NCI-H2196 (cell line): ENCODE measurements around the gene ENOX1.

ENCODE experiments used
- DNase-seq: peaks from one replicate; lab custom pipeline; 2025; ENCODE audit not compliant: unreplicated experiment; lab: John Stamatoyannopoulos, UW

The ENOX1 gene

DNA sequence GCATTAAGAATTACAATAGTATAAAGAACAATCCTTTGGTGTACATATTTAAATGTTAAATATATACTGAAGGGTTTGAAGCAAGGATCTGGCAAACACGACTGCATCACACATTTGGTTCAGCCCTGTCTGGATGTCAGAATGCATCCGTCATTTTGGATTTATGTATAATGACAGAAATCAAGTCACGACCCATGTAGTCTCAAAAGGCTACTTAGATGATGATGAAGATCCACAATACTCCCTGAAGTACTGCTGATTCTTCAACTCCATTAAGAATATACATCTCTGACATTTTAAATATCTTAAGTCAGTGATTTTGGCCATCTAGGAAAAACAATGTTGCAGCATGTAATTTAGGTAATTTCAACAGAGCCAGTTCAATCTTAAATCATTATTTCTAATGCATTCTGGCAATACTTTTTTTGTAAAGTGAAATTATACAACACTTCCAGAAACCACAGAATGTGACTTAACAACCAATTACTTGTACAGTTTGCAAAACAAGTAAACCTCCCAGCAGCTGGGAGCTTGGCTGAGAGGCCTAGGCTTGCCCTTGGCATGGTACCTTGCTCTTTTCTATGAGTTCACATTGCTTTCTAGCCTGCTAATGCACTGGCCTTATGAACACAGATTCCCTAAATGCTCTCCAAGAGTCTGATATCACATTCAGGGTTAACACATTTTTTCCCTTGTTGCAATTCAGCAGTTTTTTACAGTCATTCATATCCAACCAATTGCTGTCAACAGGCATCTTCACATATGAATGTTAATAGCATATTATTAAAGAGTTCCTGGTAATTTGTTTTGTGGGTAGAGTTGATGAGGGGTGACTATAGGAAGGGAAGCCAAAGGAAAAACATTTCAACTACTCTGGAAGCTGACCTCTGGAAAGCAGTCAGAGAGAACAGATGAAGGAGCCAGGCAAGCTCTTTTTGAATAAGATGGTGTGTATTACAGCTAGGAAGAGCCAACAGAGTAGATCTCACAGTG lies 175.2 kb downstream of the ENOX1 start:
- no peak for DNase-seq

- no peak for DNase-seq
Observed at GRCh38 chr13:43608400-43609137, 178.2 kb downstream of the ENOX1 start.

DNA sequence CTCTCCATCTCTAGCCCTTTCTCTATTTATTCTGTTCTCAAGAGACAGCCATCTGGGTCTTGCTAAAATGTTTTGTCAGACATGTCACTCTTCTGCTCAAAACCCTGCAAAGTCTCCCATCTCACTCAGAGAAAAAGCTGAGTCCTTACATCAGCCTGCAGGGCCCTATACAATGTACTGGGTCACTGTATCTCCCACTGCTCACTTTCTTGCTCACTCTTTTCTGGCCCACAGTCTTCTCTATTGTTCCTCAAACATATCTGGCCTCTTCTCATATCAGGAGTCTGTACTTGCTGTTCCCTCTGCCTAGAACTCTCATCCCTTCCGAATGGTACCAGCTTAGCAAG lies 189.2 kb downstream of the ENOX1 start:
- DNase-seq, result no peak

GRCh38 chr13:43596924-43597598 lies 189.7 kb downstream of the ENOX1 start:
- DNase-seq, result no peak

DNA sequence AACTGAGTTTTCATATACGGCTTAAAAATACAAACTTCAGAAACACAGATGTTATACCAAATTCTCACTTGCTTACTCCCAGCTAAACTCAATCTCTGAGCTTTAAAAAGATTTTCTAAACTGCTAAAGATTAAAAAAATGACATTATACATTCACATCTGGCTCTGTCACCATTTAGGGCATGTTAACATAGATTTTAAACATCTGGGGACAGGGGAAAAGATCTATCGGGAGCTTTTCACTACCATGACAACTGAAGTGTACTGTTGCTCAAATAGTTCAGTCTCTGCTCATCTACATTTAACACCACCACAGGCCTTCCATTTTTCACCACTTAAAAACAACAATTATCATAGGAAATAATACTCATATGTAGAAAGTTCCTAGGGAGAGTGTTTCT lies 190.8 kb downstream of the ENOX1 start:
- DNase-seq, result no peak

DNA sequence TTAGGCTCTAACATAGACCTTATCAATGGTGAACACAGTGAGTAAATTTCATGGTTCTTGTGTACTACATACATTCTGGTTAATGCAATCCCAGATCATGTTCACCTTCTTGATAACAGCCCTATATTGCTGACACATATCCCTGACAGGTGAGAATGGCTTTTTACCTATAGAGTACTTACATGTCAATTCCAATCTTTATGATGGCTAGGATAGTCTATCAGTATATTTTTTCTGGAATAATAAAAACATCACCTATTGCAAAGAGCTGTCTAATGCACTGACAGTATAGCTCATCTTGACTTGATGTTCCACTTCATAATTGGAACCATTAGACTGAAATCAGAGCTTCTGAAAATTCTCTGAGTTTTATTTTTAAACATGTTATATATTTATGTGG lies 199.4 kb downstream of the ENOX1 start:
- no peak for DNase-seq

- DNase-seq, result no peak
Observed at GRCh38 chr13:43584751-43585150, 202.0 kb downstream of the ENOX1 start.

DNA sequence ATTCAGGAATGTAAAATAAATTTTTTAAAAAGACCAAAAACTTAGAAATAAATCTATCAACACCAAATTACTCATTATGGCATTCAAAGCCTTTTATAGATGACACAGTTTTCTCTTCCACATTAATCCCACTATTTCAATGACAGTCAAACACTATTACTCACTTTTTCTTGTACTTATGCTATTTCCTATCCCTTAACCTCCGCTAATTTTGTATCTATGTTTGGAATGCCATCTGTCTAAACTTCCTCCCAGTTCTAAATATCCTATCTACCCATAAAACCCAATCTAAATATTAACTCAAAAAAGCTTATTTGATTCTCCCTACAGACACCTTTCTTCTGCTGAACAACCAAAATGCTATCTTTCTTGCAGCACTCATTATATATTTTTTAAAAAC lies 203.5 kb downstream of the ENOX1 start:
- no peak for DNase-seq

- no peak for DNase-seq
Observed at GRCh38 chr13:43580280-43580679, 206.5 kb downstream of the ENOX1 start.

DNA sequence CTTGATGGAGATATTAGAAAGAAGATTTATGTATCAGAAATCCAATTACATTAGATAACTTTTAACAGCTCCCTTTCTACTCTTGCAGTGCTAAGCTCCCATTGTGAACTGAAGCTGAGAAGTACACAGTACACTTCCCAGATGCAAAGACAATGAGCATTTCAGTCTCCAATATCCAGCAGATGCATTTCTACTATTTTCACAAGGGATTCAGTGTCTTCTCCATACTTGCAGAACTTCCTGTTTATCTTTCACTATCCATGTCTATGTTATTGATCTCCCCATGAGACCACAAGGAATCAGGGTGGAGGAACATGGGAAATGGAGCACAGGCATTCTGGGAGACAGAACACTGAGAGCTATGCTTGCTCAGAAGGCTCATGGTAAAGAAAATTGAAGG lies 207.5 kb downstream of the ENOX1 start:
- no peak for DNase-seq

GRCh38 chr13:43574605-43575004 lies 212.2 kb downstream of the ENOX1 start:
- no peak for DNase-seq

DNA sequence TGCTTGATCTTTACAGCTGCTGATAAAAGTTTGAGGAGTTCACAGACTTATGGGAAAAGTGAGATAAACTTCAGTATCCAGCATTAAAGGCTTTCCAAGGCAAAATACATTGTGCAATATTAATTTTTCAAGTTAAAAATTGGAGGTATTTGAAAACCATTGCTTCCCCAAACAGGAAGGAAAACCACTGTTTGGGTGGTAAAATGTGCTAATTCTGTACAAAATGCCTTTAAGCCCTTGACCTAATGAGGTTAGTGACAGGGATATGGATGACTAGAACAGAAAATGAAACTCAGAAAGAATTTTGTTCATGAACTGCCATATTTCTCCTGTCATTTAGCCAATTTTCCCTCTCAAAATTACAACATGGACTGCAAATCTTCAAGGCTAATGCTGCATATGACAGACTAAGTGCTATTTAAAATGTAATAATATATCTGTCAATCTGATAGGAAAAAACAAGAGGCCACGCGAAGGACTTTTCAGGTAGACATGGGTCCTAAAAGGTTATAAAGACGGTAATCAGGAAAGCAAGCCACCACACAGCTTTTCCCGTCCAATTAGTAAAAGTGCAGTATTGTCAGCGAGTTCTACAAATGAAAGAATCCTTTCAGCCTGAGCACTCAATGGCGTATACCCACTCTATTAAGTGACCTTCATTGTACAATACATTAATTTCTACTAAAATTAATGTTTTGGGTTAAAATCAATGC lies 212.8 kb downstream of the ENOX1 start:
- no peak for DNase-seq

- no peak for DNase-seq
Observed at GRCh38 chr13:43573361-43573740, 213.4 kb downstream of the ENOX1 start.

GRCh38 chr13:43572656-43573360 lies 214.0 kb downstream of the ENOX1 start:
- DNase-seq, result no peak

- no peak for DNase-seq
Observed at GRCh38 chr13:43569658-43570057, 217.1 kb downstream of the ENOX1 start.

- DNase-seq, result no peak
Observed at GRCh38 chr13:43567608-43568007, 219.2 kb downstream of the ENOX1 start.

GRCh38 chr13:43564952-43565351 lies 221.8 kb downstream of the ENOX1 start:
- DNase-seq, result no peak

DNA sequence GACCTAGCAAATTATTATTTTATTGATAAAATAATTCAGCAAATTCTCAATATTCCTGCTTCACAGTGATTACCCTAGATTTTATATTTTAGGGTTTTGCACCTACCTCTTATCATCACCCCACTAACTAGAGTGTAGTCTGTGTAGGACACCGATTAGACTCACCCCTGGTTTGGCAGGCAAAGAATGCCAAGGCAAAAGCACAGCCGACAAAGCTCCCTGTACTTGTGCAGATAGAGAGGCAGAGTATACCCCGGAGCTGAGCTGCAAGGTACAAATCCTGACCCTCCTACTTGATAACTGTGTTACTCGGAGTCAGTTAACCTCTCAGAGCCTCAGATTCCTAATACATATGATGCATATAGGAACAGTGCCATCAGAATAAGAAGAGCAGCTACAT lies 225.7 kb downstream of the ENOX1 start:
- DNase-seq, result no peak

DNA sequence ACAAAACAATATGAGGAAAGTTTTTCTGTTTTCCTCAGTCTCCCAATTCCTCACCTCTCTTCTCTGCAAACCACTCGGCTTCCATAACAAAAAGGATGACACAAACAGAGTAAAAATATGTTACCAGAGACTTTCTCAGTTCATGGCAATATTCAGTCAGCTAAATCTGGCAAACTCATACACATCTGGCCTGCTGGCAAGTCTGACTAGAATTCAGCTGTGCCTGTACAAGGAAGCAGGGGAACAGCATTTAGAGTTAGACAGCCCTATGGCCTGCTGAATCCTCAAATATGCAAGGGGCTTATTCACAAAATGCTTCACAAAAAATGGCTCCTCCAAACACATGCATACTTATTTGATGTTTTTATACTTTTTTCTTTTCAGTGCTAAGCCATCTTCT lies 227.8 kb downstream of the ENOX1 start:
- DNase-seq, result no peak

- no peak for DNase-seq
Observed at GRCh38 chr13:43558326-43558725, 228.4 kb downstream of the ENOX1 start.
